ENCODE measurements around the gene SNX30. TPM values are rescaled to one million over a fixed set of nuclear protein-coding genes. Genes with fewer than 3 reads are reported as not detected.

The SNX30 gene
- total and polyA plus RNA-seq, 2 donors (not counting 1 experiment from before 2014, with no cell fraction given) = 3.8 to 20.6 TPM

DNA sequence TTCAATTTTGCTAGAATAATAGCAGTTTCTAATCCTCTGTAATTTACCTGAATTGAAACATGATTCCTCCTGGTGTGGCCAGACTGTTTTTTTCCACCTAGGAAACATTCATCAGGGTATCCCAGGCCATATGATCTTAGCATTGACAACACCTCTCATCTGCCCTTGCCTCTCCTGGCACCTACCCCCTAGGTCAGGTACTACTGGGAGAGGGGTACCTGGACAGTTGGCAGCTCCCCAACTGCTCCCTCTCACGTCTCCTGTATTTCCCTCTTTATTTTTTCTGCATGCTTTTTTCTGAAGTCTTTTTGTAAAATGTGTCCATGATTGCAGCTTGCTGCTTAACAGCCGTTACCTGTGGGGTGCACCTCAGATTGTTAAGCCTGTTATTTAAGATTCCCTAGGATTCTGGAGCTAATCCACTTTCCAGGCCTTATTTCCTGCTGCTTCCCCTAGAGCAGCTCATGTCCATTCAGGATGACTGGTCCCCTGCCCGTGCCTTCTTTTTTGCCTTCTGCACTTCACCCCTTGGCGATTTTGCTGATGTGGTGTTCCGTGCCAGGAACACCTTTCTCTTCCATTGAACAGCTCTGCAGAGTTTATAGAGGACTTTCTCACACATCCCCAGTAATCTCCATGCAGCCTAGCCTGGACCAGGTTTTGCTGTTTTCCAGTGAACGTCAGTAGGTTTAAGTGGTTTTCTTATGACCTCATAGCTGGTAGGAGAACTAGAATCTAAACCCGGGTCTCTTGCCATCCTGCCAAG is 33.6 kb downstream of the SNX30 start:
- intact Hi-C loops (cut with micrococcal nuclease) = no loop called here
- H4K20me1 ChIP-seq (ENCODE audit: control insufficient read depth, insufficient read depth, low read length, poor library complexity, severe bottlenecking) = no peaks in the 10 kb centered on the region
- CTCF ChIA-PET = interaction anchor here (0.6 to 6.8 kb wide), 3 partner anchors 9 to 238 kb away, joined by 3 to 40 read pairs (median 4); no protein-coding TSS in a partner anchor

DNA sequence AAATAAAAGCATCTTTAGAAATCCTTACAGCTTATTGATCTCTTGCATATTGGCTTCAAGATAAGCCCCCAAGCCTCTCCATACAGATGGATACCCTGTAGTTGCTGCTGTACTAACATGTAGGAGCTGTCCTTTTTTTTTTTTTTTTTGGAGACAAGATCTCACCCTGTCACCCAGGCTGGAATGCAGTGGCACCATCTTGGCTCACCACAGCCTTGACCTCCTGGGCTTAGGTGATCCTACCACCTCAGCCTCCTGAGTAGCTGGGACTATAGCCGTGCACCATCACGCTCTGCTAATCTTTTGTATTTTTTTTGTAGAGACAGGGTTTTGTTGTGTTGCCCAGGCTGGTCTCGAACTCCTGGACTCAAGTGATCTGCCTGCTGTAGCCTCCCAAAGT is 35.4 kb downstream of the SNX30 start:
- peaks cover 41% of the 10 kb centered on the region for H3K4me1 Mint-ChIP-seq
- no peak overlapping the region for H3K4me3 Mint-ChIP-seq
- H3K9me3 Mint-ChIP-seq (ENCODE audit: insufficient read depth) = no peaks in the 10 kb centered on the region
- WGBS (ENCODE audit: insufficient coverage) = 100% methylated on average over 1 of the region's 3 CpGs
- H2AFZ ChIP-seq (ENCODE audit: insufficient read depth, low read depth, low read length, poor library complexity, severe bottlenecking) = no peak overlapping the region
- no peaks in the 10 kb centered on the region for H4K20me1 ChIP-seq (ENCODE audit: control insufficient read depth, insufficient read depth, low read length, poor library complexity, severe bottlenecking)
- ChIA-PET POLR2A (interaction anchor here (0.5 to 0.7 kb wide), 2 partner anchors 107 to 447 kb away, joined by 5 to 7 read pairs; no protein-coding TSS in a partner anchor), CTCF (no interaction called here)
- TF ChIP-seq, protein P1, sequence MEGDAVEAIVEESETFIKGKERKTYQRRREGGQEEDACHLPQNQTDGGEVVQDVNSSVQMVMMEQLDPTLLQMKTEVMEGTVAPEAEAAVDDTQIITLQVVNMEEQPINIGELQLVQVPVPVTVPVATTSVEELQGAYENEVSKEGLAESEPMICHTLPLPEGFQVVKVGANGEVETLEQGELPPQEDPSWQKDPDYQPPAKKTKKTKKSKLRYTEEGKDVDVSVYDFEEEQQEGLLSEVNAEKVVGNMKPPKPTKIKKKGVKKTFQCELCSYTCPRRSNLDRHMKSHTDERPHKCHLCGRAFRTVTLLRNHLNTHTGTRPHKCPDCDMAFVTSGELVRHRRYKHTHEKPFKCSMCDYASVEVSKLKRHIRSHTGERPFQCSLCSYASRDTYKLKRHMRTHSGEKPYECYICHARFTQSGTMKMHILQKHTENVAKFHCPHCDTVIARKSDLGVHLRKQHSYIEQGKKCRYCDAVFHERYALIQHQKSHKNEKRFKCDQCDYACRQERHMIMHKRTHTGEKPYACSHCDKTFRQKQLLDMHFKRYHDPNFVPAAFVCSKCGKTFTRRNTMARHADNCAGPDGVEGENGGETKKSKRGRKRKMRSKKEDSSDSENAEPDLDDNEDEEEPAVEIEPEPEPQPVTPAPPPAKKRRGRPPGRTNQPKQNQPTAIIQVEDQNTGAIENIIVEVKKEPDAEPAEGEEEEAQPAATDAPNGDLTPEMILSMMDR (IDR thresholded peaks at IDR 0.05) = no peak
- no peak for TF ChIP-seq EZH2 (IDR thresholded peaks at IDR 0.05; ENCODE audit: borderline replicate concordance, insufficient read depth, low read depth, low read length, poor library complexity, severe bottlenecking)
- no peaks in the 10 kb centered on the region for H3K9me3 ChIP-seq (ENCODE audit: control extremely low read depth in 1 of 3, control insufficient read depth in 2 of 3, insufficient read depth in 1 of 3, low read length in 2 of 3)
- peaks cover 63% of the 10 kb centered on the region for H3K79me2 ChIP-seq (ENCODE audit: control insufficient read depth, insufficient read depth, low read length)
- no peak overlapping the region for H3K27ac Mint-ChIP-seq
- peaks cover 21 to 24% of the 10 kb centered on the region in 2 donors for H3K4me1 ChIP-seq (ENCODE audit: control insufficient read depth in 2 of 2, insufficient read depth in 2 of 2, low read length in 2 of 2)
- ATAC-seq (ENCODE audit: low read depth) = no peak
- no peak overlapping the region for H3K27ac ChIP-seq (ENCODE audit: low read length in 2 of 2)
- intact Hi-C loops (cut with micrococcal nuclease) = no loop called here
- H3K36me3 ChIP-seq (replicated peaks in 1 of 2; ENCODE audit: control extremely low read depth in 1 of 2, control insufficient read depth in 1 of 2, extremely low read depth in 1 of 2, insufficient read depth in 2 of 2, low read length in 1 of 2) = no peaks in the 10 kb centered on the region
- no peaks in the 10 kb centered on the region for H3K27me3 ChIP-seq (replicated peaks in 1 of 4; ENCODE audit: control extremely low read depth in 1 of 4, control insufficient read depth in 3 of 4, insufficient read depth in 4 of 4, low read length in 3 of 4)
- no peak overlapping the region for H3K4me2 ChIP-seq (replicated peaks; ENCODE audit: low read depth, low read length, poor library complexity, severe bottlenecking)
- H3K27me3 Mint-ChIP-seq = no peaks in the 10 kb centered on the region
- H3K4me3 ChIP-seq (ENCODE audit: control extremely low read depth in 1 of 5, extremely low read depth in 1 of 5, insufficient read depth in 1 of 5, low read depth in 2 of 5, low read length in 4 of 5) = no peak overlapping the region
- DNase-seq = no peak
- H3K9ac ChIP-seq (ENCODE audit: low read length) = no peak overlapping the region

More for the DNA sequence above, 33.6 kb downstream of the SNX30 start:
- Histone ChIP-seq H3K4me3 (ENCODE audit: control extremely low read depth in 1 of 5, extremely low read depth in 1 of 5, insufficient read depth in 1 of 5, low read depth in 2 of 5, low read length in 4 of 5) (no peak overlapping the region), H3K36me3 (replicated peaks in 1 of 2; ENCODE audit: control extremely low read depth in 1 of 2, control insufficient read depth in 1 of 2, extremely low read depth in 1 of 2, insufficient read depth in 2 of 2, low read length in 1 of 2) (no peaks in the 10 kb centered on the region), H3K9me3 (ENCODE audit: control extremely low read depth in 1 of 3, control insufficient read depth in 2 of 3, insufficient read depth in 1 of 3, low read length in 2 of 3) (no peaks in the 10 kb centered on the region), H3K4me1 (ENCODE audit: control insufficient read depth in 2 of 2, insufficient read depth in 2 of 2, low read length in 2 of 2) (peaks cover 21 to 24% of the 10 kb centered on the region in 2 donors), H3K4me2 (replicated peaks; ENCODE audit: low read depth, low read length, poor library complexity, severe bottlenecking) (no peak overlapping the region), H3K9ac (ENCODE audit: low read length) (no peak overlapping the region), H3K79me2 (ENCODE audit: control insufficient read depth, insufficient read depth, low read length) (peaks cover 61% of the 10 kb centered on the region), H3K27me3 (replicated peaks in 1 of 4; ENCODE audit: control extremely low read depth in 1 of 4, control insufficient read depth in 3 of 4, insufficient read depth in 4 of 4, low read length in 3 of 4) (no peaks in the 10 kb centered on the region), H2AFZ (ENCODE audit: insufficient read depth, low read depth, low read length, poor library complexity, severe bottlenecking) (no peak overlapping the region), H3K27ac (ENCODE audit: low read length in 2 of 2) (no peak overlapping the region)
- WGBS (ENCODE audit: insufficient coverage) = 66% methylated on average over 5 of the region's 7 CpGs
- Mint-ChIP-seq H3K4me3 (no peak overlapping the region), H3K4me1 (peaks cover 31% of the 10 kb centered on the region), H3K27me3 (no peaks in the 10 kb centered on the region), H3K9me3 (ENCODE audit: insufficient read depth) (no peaks in the 10 kb centered on the region), H3K27ac (no peak overlapping the region)
- TF ChIP-seq, protein P1 (IDR thresholded peaks at IDR 0.05) = no peak
- TF ChIP-seq EZH2 (IDR thresholded peaks at IDR 0.05; ENCODE audit: borderline replicate concordance, insufficient read depth, low read depth, low read length, poor library complexity, severe bottlenecking) = no peak
- POLR2A ChIA-PET = no interaction called here
- ATAC-seq (ENCODE audit: low read depth) (no peak), DNase-seq (no peak)

Measured in B cell (primary cell).